IMR-90 (cell line): ENCODE measurements around the gene ZNF521. TPM values are rescaled to one million over a fixed set of nuclear protein-coding genes. Genes with fewer than 3 reads are reported as not detected.

Experiments
- ATAC-seq: fragments of 200-7000 bp; cut with Tn5 transposase; 2 replicates; pipeline ENCODE4 v1.9.1; 2020; ENCODE audit warnings: low read depth, mild to moderate bottlenecking, moderate library complexity
- BruUV-seq: library from RNA; stranded (reverse); fragments of 400-500 nt; replicated peaks from 2 replicates; lab custom pipeline; 2021; lab: Mats Ljungman, UMichigan
- CTCF ChIA-PET: fragments of 300-600 bp; formaldehyde crosslinking; extraction: SDS; loops from one replicate; lab custom pipeline; 2021; ENCODE audit warnings: antibody characterized with exemption; lab: Yijun Ruan, JAX
- POLR2A ChIA-PET: fragments of 300-600 bp; sonication (Branson Sonifier 250); formaldehyde crosslinking; loops from one replicate; lab custom pipeline; 2022; ENCODE audit warnings: antibody characterized with exemption; ENCODE audit not compliant: unreplicated experiment; lab: Charles Lee
- DNase-seq: peaks from one replicate; pipeline ENCODE4 v3.0.0; 2013
- H2AFZ ChIP-seq: replicated peaks from 2 replicates; pipeline ENCODE3; 2013; ENCODE audit warnings: low read length, mild to moderate bottlenecking; ENCODE audit not compliant: poor library complexity
- H2AK5ac ChIP-seq: 2 replicates; pipeline ENCODE4 v1.6.1; 2013; ENCODE audit warnings: low read depth, low read length, inconsistent platforms
- H2AK9ac ChIP-seq: replicated peaks from 2 replicates; pipeline ENCODE3; 2013; ENCODE audit warnings: mild to moderate bottlenecking, low read depth, low read length, moderate library complexity; ENCODE audit not compliant: poor library complexity
- H2BK120ac ChIP-seq: 2 replicates; pipeline ENCODE4 v1.6.1; 2013; ENCODE audit warnings: low read depth, low read length, inconsistent platforms
- H2BK15ac ChIP-seq: 3 replicates; pipeline ENCODE4 v1.6.1; 2013; ENCODE audit warnings: low read depth, low read length, inconsistent platforms
- H2BK20ac ChIP-seq: 2 replicates; pipeline ENCODE4 v1.6.1; 2013; ENCODE audit warnings: low read depth, mild to moderate bottlenecking, inconsistent platforms, low read length, moderate library complexity
- H2BK5ac ChIP-seq: 2 replicates; pipeline ENCODE4 v1.6.1; 2013; ENCODE audit warnings: mild to moderate bottlenecking, low read depth, low read length, inconsistent platforms; ENCODE audit not compliant: poor library complexity, severe bottlenecking
- H3K14ac ChIP-seq: replicated peaks from 2 replicates; pipeline ENCODE4 v1.6.1; 2013; ENCODE audit warnings: low read depth, low read length, inconsistent platforms
- H3K18ac ChIP-seq: 2 replicates; pipeline ENCODE4 v1.6.1; 2013; ENCODE audit warnings: low read depth, low read length, control low read depth
- H3K23ac ChIP-seq: 2 replicates; pipeline ENCODE4 v1.6.1; 2013; ENCODE audit warnings: low read depth, low read length, inconsistent platforms
- H3K27ac ChIP-seq: 2 replicates; pipeline ENCODE4 v1.5.1; 2013; ENCODE audit warnings: mild to moderate bottlenecking, control low read depth, low read length; ENCODE audit not compliant: insufficient read depth
- H3K27me3 ChIP-seq: 2 replicates; pipeline ENCODE4 v1.6.1; 2013; ENCODE audit warnings: low read length; ENCODE audit not compliant: control insufficient read depth, insufficient read depth
- H3K36me3 ChIP-seq: 2 replicates; pipeline ENCODE4 v1.6.1; 2013; ENCODE audit warnings: low read length, mixed read lengths; ENCODE audit not compliant: control insufficient read depth, insufficient read depth
- H3K4ac ChIP-seq: 2 replicates; pipeline ENCODE4 v1.6.1; 2013; ENCODE audit warnings: low read depth, low read length, inconsistent platforms
- H3K4me1 ChIP-seq: 2 replicates; pipeline ENCODE4 v1.6.1; 2013; ENCODE audit warnings: low read length, mixed read lengths; ENCODE audit not compliant: control insufficient read depth, insufficient read depth
- H3K4me2 ChIP-seq: 2 replicates; pipeline ENCODE4 v1.6.1; 2013; ENCODE audit warnings: low read depth, mild to moderate bottlenecking, control low read depth, low read length, moderate library complexity
- H3K4me3 ChIP-seq: 2 replicates; pipeline ENCODE4 v1.5.1; 2013; ENCODE audit warnings: low read depth, mild to moderate bottlenecking, control low read depth, low read length, moderate library complexity; ENCODE audit not compliant: insufficient read depth
- H3K56ac ChIP-seq: 2 replicates; pipeline ENCODE4 v1.6.1; 2013; ENCODE audit warnings: low read length, inconsistent platforms; ENCODE audit not compliant: insufficient read depth; ENCODE audit errors: extremely low read depth
- H3K79me1 ChIP-seq, 2 experiments: 2 replicates each; pipeline ENCODE4 v1.6.1; 2013; ENCODE audit warnings: low read length in 2 of 2, inconsistent platforms in 1 of 2, low read depth in 1 of 2
- H3K9ac ChIP-seq: 2 replicates; pipeline ENCODE4 v1.6.1; 2013; ENCODE audit warnings: low read depth, low read length, control low read depth
- H3K9me1 ChIP-seq: 2 replicates; pipeline ENCODE4 v1.6.1; 2013; ENCODE audit warnings: low read length, inconsistent platforms; ENCODE audit not compliant: insufficient read depth
- H3K9me3 ChIP-seq: 2 replicates; pipeline ENCODE4 v1.6.1; 2013; ENCODE audit warnings: low read length; ENCODE audit not compliant: control insufficient read depth, insufficient read depth
- H4K20me1 ChIP-seq: 2 replicates; pipeline ENCODE4 v1.6.1; 2013; ENCODE audit warnings: low read length, inconsistent platforms; ENCODE audit not compliant: insufficient read depth
- H4K5ac ChIP-seq: 2 replicates; pipeline ENCODE4 v1.6.1; 2013; ENCODE audit warnings: mild to moderate bottlenecking, low read depth, low read length, control low read depth
- H4K8ac ChIP-seq, 2 experiments: 2 replicates each; pipeline ENCODE4 v1.6.1; 2013; ENCODE audit warnings: low read depth in 2 of 2, low read length in 2 of 2, control low read depth in 1 of 2, inconsistent platforms in 1 of 2
- H4K91ac ChIP-seq: 2 replicates; pipeline ENCODE4 v1.6.1; 2013; ENCODE audit warnings: low read depth, low read length, inconsistent platforms; ENCODE audit not compliant: insufficient read depth
- BHLHE40 ChIP-seq: fragments of 150-350 bp; IDR thresholded peaks from 2 replicates; pipeline ENCODE4 v1.6.1; 2016; ENCODE audit warnings: mild to moderate bottlenecking, low read depth, low read length
- CEBPB ChIP-seq: IDR thresholded peaks from 2 replicates; pipeline ENCODE4 v1.6.1; 2012; ENCODE audit warnings: low read depth, low read length, improper control_type of control experiment
- CHD1 ChIP-seq: IDR thresholded peaks from 2 replicates; pipeline ENCODE4 v1.6.1; 2012; ENCODE audit warnings: low read depth, low read length, improper control_type of control experiment
- CTCF ChIP-seq: conservative IDR thresholded peaks from 2 replicates; pipeline ENCODE4 v1.5.1; 2012; ENCODE audit warnings: mild to moderate bottlenecking, low read depth, low read length, improper control_type of control experiment
- ELK1 ChIP-seq: fragments of 150-350 bp; IDR thresholded peaks from 2 replicates; pipeline ENCODE4 v1.6.1; 2016; ENCODE audit warnings: low read depth, mild to moderate bottlenecking, low read length, moderate library complexity, borderline replicate concordance
- FOS ChIP-seq: fragments of 150-350 bp; IDR thresholded peaks from 2 replicates; pipeline ENCODE4 v1.6.1; 2016; ENCODE audit warnings: low read depth, low read length
- MAFK ChIP-seq: IDR thresholded peaks from 2 replicates; pipeline ENCODE4 v1.6.1; 2012; ENCODE audit warnings: low read depth, low read length, improper control_type of control experiment
- MAZ ChIP-seq: IDR thresholded peaks from 2 replicates; pipeline ENCODE4 v1.6.1; 2012; ENCODE audit warnings: low read depth, mild to moderate bottlenecking, low read length, improper control_type of control experiment, moderate library complexity, borderline replicate concordance
- MXI1 ChIP-seq: IDR thresholded peaks from 2 replicates; pipeline ENCODE4 v1.6.1; 2012; ENCODE audit warnings: low read depth, mild to moderate bottlenecking, low read length, moderate library complexity, borderline replicate concordance
- NFE2L2 ChIP-seq: fragments of 150-350 bp; IDR thresholded peaks from 2 replicates; pipeline ENCODE4 v1.6.1; 2016; ENCODE audit warnings: low read depth, mild to moderate bottlenecking, low read length
- POLR2A ChIP-seq: IDR thresholded peaks from 2 replicates; pipeline ENCODE4 v1.6.1; 2012; ENCODE audit warnings: mild to moderate bottlenecking, low read depth, low read length
- RAD21 ChIP-seq: IDR thresholded peaks from 2 replicates; pipeline ENCODE4 v1.6.1; 2012; ENCODE audit warnings: low read length, improper control_type of control experiment
- RCOR1 ChIP-seq: IDR thresholded peaks from 2 replicates; pipeline ENCODE4 v1.6.1; 2012; ENCODE audit warnings: mild to moderate bottlenecking, low read length, improper control_type of control experiment; ENCODE audit not compliant: insufficient replicate concordance
- RFX5 ChIP-seq: IDR thresholded peaks from 2 replicates; pipeline ENCODE4 v1.8.0; 2012; ENCODE audit warnings: low read depth, mild to moderate bottlenecking, low read length, moderate library complexity
- SMC3 ChIP-seq: fragments of 150-350 bp; IDR thresholded peaks from 2 replicates; pipeline ENCODE4 v1.6.1; 2016; ENCODE audit warnings: low read depth, mild to moderate bottlenecking, antibody characterized with exemption, low read length, moderate library complexity
- WGBS, 2 experiments: methylation state at CpG; one replicate each; pipeline versions ENCODE4 v1.1.5 to v1.1.7; 2013; ENCODE audit warnings: missing lambda C conversion rate in 2 of 2; ENCODE audit not compliant: insufficient read length in 1 of 2; ENCODE audit errors: extremely low coverage in 2 of 2; 5-methylcytosine and 5-hydroxymethylcytosine counted together
- dilution Hi-C: fragments of 300-500 bp; cut with HindIII; formaldehyde crosslinking; loops from one replicate; pipeline ENCODE4 v1.14.3; 2018; ENCODE audit warnings: low sequenced_read_pairs; ENCODE audit not compliant: unreplicated experiment
- in situ Hi-C: fragments of 300-500 bp; cut with MboI; formaldehyde crosslinking; loops from 3 replicates; pipeline ENCODE4 v1.14.3; 2019; ENCODE audit warnings: low sequenced_read_pairs, inconsistent platforms, mixed read lengths
- intact Hi-C: fragments of 100-400 bp; cut with micrococcal nuclease; formaldehyde crosslinking; loops from 2 replicates; pipeline ENCODE4 v1.10.0; 2022
- polyA plus RNA-seq, 3 experiments: library from polyadenylated mRNA; depleted of rRNA; stranded (reverse); fragments of >200 nt; gene quantifications; 2 replicates each; pipeline ENCODE4 v1.2.3, GENCODE V29; 2012; ENCODE audit warnings: low replicate concordance in 1 of 3
- total RNA-seq: library from RNA; depleted of rRNA; stranded (reverse); fragments of >200 nt; gene quantifications from 2 replicates; pipeline ENCODE4 v1.2.3, GENCODE V29; 2012

The ZNF521 gene
- total and polyA plus RNA-seq, 2 of the 4 experiments (the other 2 are of a cell fraction), result 21.5 to 59.3 TPM

GRCh38 chr18:25141399-25141798 is 210.6 kb downstream of the ZNF521 start:
- no peak overlapping the region for H2BK5ac ChIP-seq
- H3K4ac ChIP-seq, result no peak overlapping the region
- no peak overlapping the region for H4K91ac ChIP-seq
- H3K23ac ChIP-seq, result no peak overlapping the region
- no peak overlapping the region for H3K14ac ChIP-seq
- H2BK15ac ChIP-seq, result no peak overlapping the region
- no peak overlapping the region for H2AK9ac ChIP-seq
- dilution Hi-C loops (no loop called here), intact Hi-C loops (no loop called here), in situ Hi-C loops (no loop called here)
- no peak overlapping the region for H3K18ac ChIP-seq
- H3K27ac ChIP-seq, result no peak overlapping the region
- H2AK5ac ChIP-seq, result no peak overlapping the region
- H3K4me3 ChIP-seq, result no peak overlapping the region
- H2BK20ac ChIP-seq, result no peak overlapping the region
- 60% methylated on average over 1 of the region's 3 CpGs; no CpG with 5 or more reads in 1 of the 2 experiments for WGBS, 2 experiments
- DNase-seq (no peak), ATAC-seq (no peak)
- H3K9me1 ChIP-seq, result peaks cover 5% of the 10 kb centered on the region; the same call in 1 of the 2 replicates
- TF ChIP-seq MAFK (no peak), MAZ (no peak), CEBPB (no peak), SMC3 (no peak), CTCF (no peak), CHD1 (no peak), ELK1 (no peak), MXI1 (no peak), BHLHE40 (no peak), NFE2L2 (no peak), RAD21 (no peak), POLR2A (no peak), RFX5 (no peak), RCOR1 (no peak), FOS (no peak)
- H3K56ac ChIP-seq, result no peak overlapping the region
- ChIA-PET POLR2A (no interaction called here), CTCF (interaction anchor here (1.1 kb wide), 1 partner anchor 18 kb away, joined by 4 read pairs; no protein-coding TSS in a partner anchor)
- no peaks in the 10 kb centered on the region for H3K9me3 ChIP-seq
- no peak overlapping the region for H3K9ac ChIP-seq
- no peaks in the 10 kb centered on the region for H3K36me3 ChIP-seq
- peaks cover 3% of the 10 kb centered on the region; the same call in 1 of the 2 replicates for H4K20me1 ChIP-seq
- H4K5ac ChIP-seq, result no peak overlapping the region
- peaks cover 4% of the 10 kb centered on the region; the same call in 1 of the 2 replicates for H3K4me1 ChIP-seq
- H3K79me1 ChIP-seq, result peaks cover 0 to 19% of the 10 kb centered on the region in 2 experiments; a peak in 2 of 4 replicates
- no peak overlapping the region for H3K4me2 ChIP-seq
- no peaks in the 10 kb centered on the region for H3K27me3 ChIP-seq
- no peak overlapping the region for H4K8ac ChIP-seq
- no peak overlapping the region for H2AFZ ChIP-seq
- no peak overlapping the region for H2BK120ac ChIP-seq
- no TSS peak for BruUV-seq
